ENCODE data around the gene QPRT.

The QPRT gene

DNA sequence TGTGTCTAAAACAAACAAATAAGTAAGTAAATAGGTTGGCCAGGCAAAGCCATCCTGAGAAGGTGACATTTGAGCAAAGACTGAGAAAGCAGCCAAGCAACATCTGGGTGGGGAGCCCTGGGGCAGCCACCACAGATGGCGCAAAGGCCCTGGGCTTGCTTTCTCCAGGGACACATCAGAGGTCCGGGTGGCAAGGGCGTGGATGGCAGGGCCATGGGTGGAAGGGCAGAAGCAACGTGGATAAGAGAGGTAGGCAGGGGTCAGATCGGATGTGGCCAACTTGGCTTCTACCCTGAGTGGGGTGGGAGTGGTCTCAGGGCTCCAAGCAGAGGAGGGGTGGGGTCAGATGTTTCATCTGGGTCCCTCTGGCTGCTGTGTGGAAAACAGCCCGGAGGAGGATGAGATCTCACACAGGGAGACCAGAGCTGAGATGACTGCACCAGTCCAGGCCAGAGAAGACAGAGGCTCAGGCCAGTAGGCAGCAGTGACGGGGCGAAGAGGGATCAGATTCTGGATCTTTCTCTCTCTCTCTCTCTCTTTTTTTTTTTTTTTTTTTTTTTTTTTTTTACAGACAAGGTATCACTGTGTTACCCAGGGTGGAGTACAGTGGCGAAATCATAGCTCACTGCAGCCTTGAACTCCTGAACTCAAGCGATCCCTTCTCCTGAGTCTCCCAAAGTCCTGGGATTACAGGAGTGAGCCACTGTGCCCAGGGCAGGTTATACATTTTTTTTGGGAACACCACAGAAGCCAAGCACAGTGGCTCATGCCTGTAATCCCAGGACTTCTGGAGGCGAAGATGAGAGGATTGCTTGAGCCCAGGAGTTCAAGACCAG is 22.1 kb upstream of the QPRT start:
- DNase-seq (ENCODE audit: low read depth, low spot score): no peak
- TF ChIP-seq EZH2 (IDR thresholded peaks at IDR 0.05): no peak
- TF ChIP-seq FOXP2 (optimal IDR thresholded peaks at IDR 0.05; ENCODE audit: control extremely low read depth, extremely low read length, insufficient read depth): no peak
- TF ChIP-seq POLR2AphosphoS5 (IDR thresholded peaks at IDR 0.05; ENCODE audit: borderline replicate concordance, low read depth, low read length): no peak
- H3K9me3 ChIP-seq (ENCODE audit: low read depth, low read length): no peaks in the 10 kb centered on the region
- no peak overlapping the region for H3K4me3 ChIP-seq
- H3K27ac ChIP-seq: no peak overlapping the region
- H3K9ac ChIP-seq (ENCODE audit: insufficient read length): no peak overlapping the region
- H3K36me3 ChIP-seq (ENCODE audit: insufficient read depth, low read length): no peaks in the 10 kb centered on the region

- Histone ChIP-seq H3K36me3 (ENCODE audit: insufficient read depth, low read length) (no peaks in the 10 kb centered on the region), H3K27ac (no peak overlapping the region), H3K9ac (ENCODE audit: insufficient read length) (no peak overlapping the region), H3K4me3 (no peak overlapping the region), H3K9me3 (ENCODE audit: low read depth, low read length) (no peaks in the 10 kb centered on the region)
- DNase-seq (ENCODE audit: low read depth, low spot score): no peak
- TF ChIP-seq EZH2 (IDR thresholded peaks at IDR 0.05) (no peak), POLR2AphosphoS5 (IDR thresholded peaks at IDR 0.05; ENCODE audit: borderline replicate concordance, low read depth, low read length) (no peak), FOXP2 (optimal IDR thresholded peaks at IDR 0.05; ENCODE audit: control extremely low read depth, extremely low read length, insufficient read depth) (no peak)
Observed at GRCh38 chr16:29658705-29659104, 20.3 kb upstream of the QPRT start.

GRCh38 chr16:29662000-29662728 is 16.8 kb upstream of the QPRT start:
- no peak overlapping the region for H3K27ac ChIP-seq

DNA sequence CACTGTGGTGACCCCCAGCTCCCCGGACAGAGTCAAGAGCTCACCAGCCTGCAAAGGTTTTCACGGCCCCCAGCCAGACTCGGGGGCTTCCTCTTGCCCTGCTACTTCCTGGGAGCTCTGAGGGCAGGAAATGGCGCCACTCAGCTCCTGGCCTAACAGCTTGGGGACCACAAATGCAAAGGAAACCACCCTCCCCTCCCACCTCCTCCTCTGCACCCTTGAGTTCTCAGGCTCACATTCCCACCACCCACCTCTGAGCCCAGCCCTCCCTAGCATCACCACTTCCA is 16.3 kb upstream of the QPRT start:
- H3K4me3 ChIP-seq: no peak overlapping the region
- no peak overlapping the region for H3K9ac ChIP-seq (ENCODE audit: insufficient read length)
- H3K9me3 ChIP-seq (ENCODE audit: low read depth, low read length): no peaks in the 10 kb centered on the region
- TF ChIP-seq POLR2AphosphoS5 (IDR thresholded peaks at IDR 0.05; ENCODE audit: borderline replicate concordance, low read depth, low read length) (no peak), FOXP2 (optimal IDR thresholded peaks at IDR 0.05; ENCODE audit: control extremely low read depth, extremely low read length, insufficient read depth) (no peak), EZH2 (IDR thresholded peaks at IDR 0.05) (no peak)
- no peak overlapping the region for H3K27ac ChIP-seq
- DNase-seq (ENCODE audit: low read depth, low spot score): no peak
- no peaks in the 10 kb centered on the region for H3K36me3 ChIP-seq (ENCODE audit: insufficient read depth, low read length)

More at GRCh38 chr16:29662000-29662728, 16.8 kb upstream of the QPRT start:
- Histone ChIP-seq H3K9me3 (ENCODE audit: low read depth, low read length) (no peaks in the 10 kb centered on the region), H3K36me3 (ENCODE audit: insufficient read depth, low read length) (no peaks in the 10 kb centered on the region), H3K9ac (ENCODE audit: insufficient read length) (no peak overlapping the region), H3K4me3 (no peak overlapping the region)
- TF ChIP-seq FOXP2 (optimal IDR thresholded peaks at IDR 0.05; ENCODE audit: control extremely low read depth, extremely low read length, insufficient read depth) (no peak), POLR2AphosphoS5 (IDR thresholded peaks at IDR 0.05; ENCODE audit: borderline replicate concordance, low read depth, low read length) (no peak), EZH2 (IDR thresholded peaks at IDR 0.05) (no peak)
- DNase-seq (ENCODE audit: low read depth, low spot score): no peak

- TF ChIP-seq POLR2AphosphoS5 (IDR thresholded peaks at IDR 0.05; ENCODE audit: borderline replicate concordance, low read depth, low read length) (no peak), FOXP2 (optimal IDR thresholded peaks at IDR 0.05; ENCODE audit: control extremely low read depth, extremely low read length, insufficient read depth) (no peak), EZH2 (IDR thresholded peaks at IDR 0.05) (no peak)
- H3K9ac ChIP-seq (ENCODE audit: insufficient read length): no peak within 1 kb of the TSS
- no peak for DNase-seq (ENCODE audit: low read depth, low spot score)
- H3K36me3 ChIP-seq (ENCODE audit: insufficient read depth, low read length): no peaks in the 10 kb centered on the region
- no peak within 1 kb of the TSS for H3K4me3 ChIP-seq
- no peak within 1 kb of the TSS for H3K27ac ChIP-seq
- no peaks in the 10 kb centered on the region for H3K9me3 ChIP-seq (ENCODE audit: low read depth, low read length)
Observed at GRCh38 chr16:29663016-29663806, 15.8 kb upstream of the QPRT start, which contains the start of gene SPN. Gene SPN (plus strand): TSS chr16:29663247. CDS start chr16:29663729, 482 bp downstream.

DNA sequence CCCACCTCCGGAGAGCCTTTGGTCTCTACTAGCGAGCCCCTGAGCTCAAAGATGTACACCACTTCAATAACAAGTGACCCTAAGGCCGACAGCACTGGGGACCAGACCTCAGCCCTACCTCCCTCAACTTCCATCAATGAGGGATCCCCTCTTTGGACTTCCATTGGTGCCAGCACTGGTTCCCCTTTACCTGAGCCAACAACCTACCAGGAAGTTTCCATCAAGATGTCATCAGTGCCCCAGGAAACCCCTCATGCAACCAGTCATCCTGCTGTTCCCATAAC is 15.2 kb upstream of the QPRT start:
- DNase-seq (ENCODE audit: low read depth, low spot score): no peak
- Histone ChIP-seq H3K9ac (ENCODE audit: insufficient read length) (no peak overlapping the region), H3K36me3 (ENCODE audit: insufficient read depth, low read length) (no peaks in the 10 kb centered on the region), H3K27ac (no peak overlapping the region), H3K9me3 (ENCODE audit: low read depth, low read length) (no peaks in the 10 kb centered on the region), H3K4me3 (no peak overlapping the region)
- no peak for TF ChIP-seq EZH2 (IDR thresholded peaks at IDR 0.05)
- TF ChIP-seq POLR2AphosphoS5 (IDR thresholded peaks at IDR 0.05; ENCODE audit: borderline replicate concordance, low read depth, low read length): no peak
- TF ChIP-seq FOXP2 (optimal IDR thresholded peaks at IDR 0.05; ENCODE audit: control extremely low read depth, extremely low read length, insufficient read depth): no peak

DNA sequence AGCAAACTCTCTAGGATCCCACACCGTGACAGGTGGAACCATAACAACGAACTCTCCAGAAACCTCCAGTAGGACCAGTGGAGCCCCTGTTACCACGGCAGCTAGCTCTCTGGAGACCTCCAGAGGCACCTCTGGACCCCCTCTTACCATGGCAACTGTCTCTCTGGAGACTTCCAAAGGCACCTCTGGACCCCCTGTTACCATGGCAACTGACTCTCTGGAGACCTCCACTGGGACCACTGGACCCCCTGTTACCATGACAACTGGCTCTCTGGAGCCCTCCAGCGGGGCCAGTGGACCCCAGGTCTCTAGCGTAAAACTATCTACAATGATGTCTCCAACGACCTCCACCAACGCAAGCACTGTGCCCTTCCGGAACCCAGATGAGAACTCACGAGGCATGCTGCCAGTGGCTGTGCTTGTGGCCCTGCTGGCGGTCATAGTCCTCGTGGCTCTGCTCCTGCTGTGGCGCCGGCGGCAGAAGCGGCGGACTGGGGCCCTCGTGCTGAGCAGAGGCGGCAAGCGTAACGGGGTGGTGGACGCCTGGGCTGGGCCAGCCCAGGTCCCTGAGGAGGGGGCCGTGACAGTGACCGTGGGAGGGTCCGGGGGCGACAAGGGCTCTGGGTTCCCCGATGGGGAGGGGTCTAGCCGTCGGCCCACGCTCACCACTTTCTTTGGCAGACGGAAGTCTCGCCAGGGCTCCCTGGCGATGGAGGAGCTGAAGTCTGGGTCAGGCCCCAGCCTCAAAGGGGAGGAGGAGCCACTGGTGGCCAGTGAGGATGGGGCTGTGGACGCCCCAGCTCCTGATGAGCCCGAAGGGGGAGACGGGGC is 14.7 kb upstream of the QPRT start:
- DNase-seq (ENCODE audit: low read depth, low spot score): no peak
- TF ChIP-seq FOXP2 (optimal IDR thresholded peaks at IDR 0.05; ENCODE audit: control extremely low read depth, extremely low read length, insufficient read depth): no peak
- Histone ChIP-seq H3K27ac (no peak overlapping the region), H3K36me3 (ENCODE audit: insufficient read depth, low read length) (no peaks in the 10 kb centered on the region), H3K9me3 (ENCODE audit: low read depth, low read length) (no peaks in the 10 kb centered on the region), H3K4me3 (no peak overlapping the region), H3K9ac (ENCODE audit: insufficient read length) (no peak overlapping the region)
